ENCODE data around the gene BCL2A1.
A peak's percentile ranks its signal among the peaks of the same experiment; 100 is the strongest.
"Not testable (repeated sequence)": the region's sequence is repeated elsewhere in the genome, so short reads cannot be mapped to it uniquely, and the experiment has no call there.

BCL2A1 gene

GRCh38 chr15:79970624-79971434 is at the start of gene BCL2A1:
Gene BCL2A1 (minus strand): TSS chr15:79971196. CDS start chr15:79971119, 77 bp downstream.
- DNase-seq = no peak

- DNase-seq = no peak
Observed at GRCh38 chr15:80020731-80021130, 49.7 kb upstream of the BCL2A1 start.

GRCh38 chr15:80020149-80020548 is 49.2 kb upstream of the BCL2A1 start:
- not testable (repeated sequence) for DNase-seq

DNA sequence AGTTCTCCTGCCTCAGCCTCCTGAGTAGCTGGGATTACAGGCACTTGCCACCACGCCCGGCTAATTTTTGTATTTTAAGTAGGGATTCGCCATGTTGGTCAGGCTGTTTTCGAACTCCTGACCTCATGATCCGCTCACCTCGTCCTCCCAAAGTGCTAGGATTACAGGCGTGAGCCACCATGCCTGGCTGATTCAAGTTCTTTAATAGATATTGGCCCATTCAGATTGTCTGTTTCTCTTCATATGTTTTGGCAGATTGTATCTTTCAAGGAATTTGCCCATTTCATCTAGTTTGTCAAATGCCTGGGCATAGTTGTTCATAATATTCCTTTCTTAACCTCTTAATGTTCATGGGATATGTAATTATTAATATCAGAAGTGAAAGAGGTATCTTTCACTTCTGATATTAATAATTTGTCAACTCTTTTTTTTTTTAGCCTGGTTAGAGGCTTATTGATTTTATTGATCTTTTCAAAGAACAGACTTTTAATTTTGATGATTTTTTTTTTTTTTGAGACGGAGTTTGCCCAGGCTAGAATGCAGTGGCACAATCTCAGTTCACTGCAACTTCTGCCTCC is 48.3 kb upstream of the BCL2A1 start:
- no peak for DNase-seq

DNA sequence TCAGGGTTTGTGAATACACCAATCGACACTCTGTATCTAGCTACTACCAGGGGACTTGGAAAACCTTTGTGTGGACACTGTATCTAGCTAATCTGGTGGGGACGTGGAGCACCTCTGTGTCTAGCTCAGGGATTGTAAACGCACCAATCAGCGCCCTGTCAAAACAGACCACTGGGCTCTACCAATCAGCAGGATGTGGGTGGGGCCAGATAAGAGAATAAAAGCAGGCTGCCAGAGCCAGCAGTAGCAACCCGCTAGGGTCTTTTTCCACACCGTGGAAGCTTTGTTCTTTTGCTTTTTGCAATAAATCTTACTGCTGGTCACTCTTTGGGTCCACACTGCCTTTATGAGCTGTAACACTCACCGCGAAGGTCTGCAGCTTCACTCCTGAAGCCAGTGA is 46.1 kb upstream of the BCL2A1 start:
- DNase-seq = not testable (repeated sequence)

DNA sequence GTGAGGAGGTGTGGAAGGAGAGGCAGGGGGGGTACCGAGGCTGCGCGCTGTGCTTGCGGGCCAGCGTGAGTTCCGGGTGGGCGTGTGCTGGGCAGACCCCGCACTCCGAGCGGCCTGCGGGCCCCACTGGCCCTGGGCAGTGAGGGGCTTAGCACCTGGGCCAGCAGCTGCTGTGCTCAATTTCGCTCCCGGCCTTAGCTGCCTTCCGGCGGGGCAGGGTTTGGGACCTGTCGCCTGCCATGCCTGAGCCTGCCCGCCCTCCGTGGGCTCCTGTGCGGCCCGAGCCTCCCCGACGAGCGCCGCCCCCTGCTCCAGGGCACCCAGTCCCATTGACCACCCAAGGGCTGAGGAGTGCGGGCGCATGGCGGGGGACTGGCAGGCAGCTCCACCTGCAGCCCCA is 45.5 kb upstream of the BCL2A1 start:
- DNase-seq = not testable (repeated sequence)

- no peak for DNase-seq
Observed at GRCh38 chr15:80015156-80015555, 44.2 kb upstream of the BCL2A1 start.

GRCh38 chr15:80014186-80014585 is 43.2 kb upstream of the BCL2A1 start:
- DNase-seq = not testable (repeated sequence)

DNA sequence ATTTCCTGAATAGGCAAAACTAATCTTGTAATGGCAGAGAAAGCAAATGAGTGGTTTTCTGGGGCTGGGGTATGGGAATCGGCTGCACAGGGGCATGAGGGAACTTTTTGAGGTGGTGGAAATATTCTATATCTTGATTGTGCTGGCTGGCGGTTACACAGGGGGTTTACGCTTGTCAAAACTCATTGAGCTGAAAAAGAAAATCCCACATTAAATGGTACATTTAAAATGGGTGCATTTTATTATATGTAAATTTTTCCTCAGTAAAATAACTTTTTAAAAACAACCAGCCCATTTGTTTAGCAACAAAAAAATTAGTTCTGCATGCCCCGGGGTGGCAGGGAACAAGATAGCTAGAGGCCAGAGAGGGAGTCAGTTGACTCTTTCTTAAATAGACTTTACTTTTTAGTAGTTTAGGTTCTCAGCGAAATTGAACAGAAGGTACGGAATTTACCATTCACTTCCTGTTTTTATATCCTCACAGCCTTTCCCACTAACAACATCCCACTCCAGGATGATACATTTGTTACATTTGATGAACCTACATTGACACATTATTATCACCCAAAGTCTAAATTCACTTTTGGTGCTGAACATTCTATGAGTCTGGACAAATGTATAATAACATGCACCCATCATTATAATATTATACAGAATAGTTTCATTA is 41.2 kb upstream of the BCL2A1 start:
- DNase-seq = no peak

DNA sequence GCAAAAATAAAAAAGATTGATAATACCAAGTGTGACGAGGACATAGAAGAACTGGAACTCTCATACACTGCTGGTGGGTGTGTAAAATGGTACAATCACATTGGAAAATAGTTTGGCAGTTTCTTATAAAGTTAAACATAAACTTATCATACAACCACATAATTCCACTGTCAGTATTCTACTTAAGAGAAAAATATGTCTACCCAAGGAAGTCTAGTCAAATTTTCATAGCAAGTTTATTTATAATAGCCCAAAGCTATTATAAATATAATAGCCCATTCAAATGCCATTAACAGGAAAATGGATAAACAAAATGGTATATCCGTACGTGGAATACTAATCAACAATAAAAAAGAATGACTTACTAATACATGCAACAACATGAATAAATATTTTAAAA is 40.6 kb upstream of the BCL2A1 start:
- no peak for DNase-seq

GRCh38 chr15:80011041-80011523 is 40.1 kb upstream of the BCL2A1 start:
- not testable (repeated sequence) for DNase-seq

DNA sequence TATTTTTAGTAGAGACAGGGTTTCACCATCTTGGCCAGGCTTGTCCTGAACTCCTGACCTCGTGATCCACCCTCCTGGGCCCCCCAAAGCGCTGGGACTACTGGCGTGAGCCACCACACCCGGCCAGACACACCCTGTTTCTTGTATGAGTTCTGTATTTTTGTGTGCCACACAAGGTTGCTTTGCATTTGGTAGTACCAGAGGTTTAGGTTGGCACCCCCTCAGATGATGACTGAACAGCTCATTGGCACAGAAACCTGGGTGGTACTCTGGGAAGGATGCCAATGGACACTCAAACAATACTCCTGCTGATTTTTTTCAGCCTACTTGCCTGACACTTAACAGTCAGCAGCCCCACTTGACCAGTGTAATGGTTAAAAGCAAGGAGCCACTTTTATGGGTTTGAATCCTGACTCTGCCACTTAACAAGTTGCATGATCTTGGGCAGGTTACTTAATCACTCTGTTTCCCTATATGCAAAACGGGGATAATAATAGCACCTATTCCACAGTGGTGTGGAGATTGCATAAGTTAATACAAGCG is 39.2 kb upstream of the BCL2A1 start:
- DNase-seq = peak; percentile 91

- no peak for DNase-seq
Observed at GRCh38 chr15:80007532-80007931, 36.5 kb upstream of the BCL2A1 start.

- DNase-seq = no peak
Observed at GRCh38 chr15:80006946-80007345, 36.0 kb upstream of the BCL2A1 start.

- DNase-seq = no peak
Observed at GRCh38 chr15:80003934-80004472, 33.0 kb upstream of the BCL2A1 start.

DNA sequence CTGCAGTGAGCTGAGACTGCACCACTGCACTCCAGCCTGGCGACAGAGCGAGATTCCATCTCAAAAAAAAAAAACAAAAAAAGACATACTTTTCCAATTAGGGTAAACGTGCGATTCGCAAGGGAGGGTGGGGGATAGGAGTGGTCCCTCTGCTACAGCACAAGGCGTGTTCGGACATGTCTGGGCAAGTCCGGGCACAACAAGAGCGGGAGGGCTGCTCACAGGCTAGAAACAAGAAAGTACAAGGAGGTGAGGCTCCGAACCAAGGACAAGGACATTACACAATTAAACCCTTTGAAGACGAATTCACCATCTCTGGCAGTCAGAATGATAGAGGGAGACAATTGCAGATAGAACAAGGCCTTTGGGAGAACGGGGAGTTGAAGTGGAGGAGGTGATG is 32.2 kb upstream of the BCL2A1 start:
- no peak for DNase-seq

DNA sequence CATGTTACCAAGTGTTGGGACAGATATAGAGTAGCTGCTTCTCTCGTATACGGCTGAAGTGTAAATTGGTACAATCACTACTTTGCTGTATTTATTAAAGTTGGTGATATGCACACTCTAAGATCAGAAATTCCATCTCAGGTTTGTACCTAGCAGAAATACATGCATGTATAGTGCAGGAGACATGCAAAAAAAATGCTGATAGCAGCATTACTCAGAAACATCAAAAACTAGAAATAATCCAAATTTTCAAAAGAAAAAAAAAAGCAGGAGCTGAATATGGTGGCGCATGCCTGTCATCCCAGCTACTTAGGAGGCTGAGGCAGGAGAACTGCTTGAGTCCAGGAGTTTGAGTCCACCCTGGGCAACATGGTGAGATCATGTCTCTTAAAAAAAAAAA is 31.3 kb upstream of the BCL2A1 start:
- DNase-seq = no peak

GRCh38 chr15:79994615-79995014 is 23.6 kb upstream of the BCL2A1 start:
- no peak for DNase-seq

DNA sequence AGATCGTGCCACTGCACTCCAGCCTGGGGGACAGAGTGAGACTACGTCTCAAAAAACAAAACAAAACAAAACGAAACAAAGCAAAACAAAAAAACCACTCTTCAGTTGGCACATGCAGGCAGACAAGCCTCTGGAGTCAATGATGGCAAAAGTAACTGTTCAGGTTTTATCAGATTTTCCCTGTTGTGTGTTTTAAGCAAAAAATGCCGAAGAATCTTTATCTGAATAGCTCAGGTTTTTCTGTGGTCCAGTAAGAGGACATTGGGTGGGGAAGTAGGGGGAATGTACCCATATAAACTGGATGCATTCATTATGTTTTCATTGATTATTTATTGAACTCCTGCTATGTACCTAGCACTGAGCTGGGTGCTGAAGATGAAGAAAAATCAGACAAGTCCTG is 20.8 kb upstream of the BCL2A1 start:
- no peak for DNase-seq

- DNase-seq = no peak
Observed at GRCh38 chr15:79990997-79991334, 20.0 kb upstream of the BCL2A1 start.

DNA sequence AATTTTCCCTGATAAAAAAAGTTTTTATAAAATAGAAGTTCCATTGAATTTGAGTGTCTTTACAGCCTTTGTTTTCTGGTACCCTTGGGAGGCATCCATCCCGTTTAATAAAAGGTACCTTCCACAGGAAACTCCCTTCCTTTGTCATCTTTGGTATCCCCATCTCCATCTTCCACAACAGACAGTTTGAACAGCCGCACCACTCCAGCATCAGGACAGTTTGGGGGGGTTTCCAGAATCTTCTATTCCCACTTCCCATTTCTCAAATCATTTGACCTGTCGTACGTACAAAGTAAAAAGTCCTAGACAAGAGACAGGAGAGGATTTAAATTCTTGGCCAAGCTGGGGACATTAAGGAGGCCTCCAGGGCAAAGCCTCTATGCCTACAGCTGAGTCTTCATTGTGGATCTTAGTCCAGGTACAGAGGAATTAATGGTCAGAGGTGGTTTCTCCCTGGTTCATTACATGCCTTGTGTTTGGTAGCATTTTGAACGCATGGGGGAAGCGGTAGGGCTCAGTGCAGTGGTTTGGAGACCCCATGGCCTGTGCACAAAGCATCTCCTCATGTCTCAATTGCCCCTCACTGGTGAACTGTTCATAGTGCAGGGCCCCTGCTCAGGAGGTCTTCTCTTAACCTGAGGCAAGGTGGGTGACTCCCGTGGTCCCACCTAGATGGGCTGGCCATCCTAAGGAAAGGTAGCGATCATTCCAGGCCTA is 19.4 kb upstream of the BCL2A1 start:
- no peak for DNase-seq

DNA sequence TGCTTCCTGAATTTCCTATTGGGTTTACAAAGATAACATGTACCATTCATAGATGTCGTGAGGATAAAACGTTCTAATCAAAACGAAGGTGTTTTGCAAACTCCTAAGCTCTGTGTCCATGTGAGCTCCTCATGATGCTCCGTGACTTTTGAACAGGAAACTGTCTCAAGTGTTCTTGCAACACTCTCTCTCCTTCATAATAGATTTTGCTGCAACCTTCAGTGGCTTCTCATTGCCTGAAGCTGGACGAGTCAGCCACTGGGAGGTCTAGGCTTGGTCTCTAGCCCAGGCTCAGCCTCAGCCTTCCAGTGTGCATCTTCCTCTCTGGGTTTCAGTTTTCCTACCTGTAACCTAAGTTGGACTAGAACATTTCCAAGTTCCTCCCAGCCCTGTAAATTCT is 18.7 kb upstream of the BCL2A1 start:
- DNase-seq = no peak

DNA sequence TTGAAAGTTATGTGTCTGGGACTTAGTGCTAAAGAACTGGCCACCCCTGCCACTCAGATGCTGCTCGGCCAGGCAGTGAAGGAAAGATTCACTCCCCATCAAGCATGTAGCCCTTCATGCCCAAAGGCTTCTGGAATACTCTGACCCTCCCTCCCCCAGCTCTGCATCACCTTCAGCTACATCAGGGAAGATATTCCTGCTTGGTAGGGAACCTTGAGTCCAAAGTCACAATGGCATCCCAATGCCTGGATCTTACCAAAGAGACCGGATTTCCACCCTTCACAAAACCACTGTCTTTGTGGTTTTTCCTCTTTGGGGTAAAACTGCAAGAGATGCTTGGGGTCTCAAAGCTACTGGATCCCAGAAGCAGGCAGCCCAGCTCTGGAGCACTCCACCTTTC is 18.2 kb upstream of the BCL2A1 start:
- DNase-seq = no peak
